ENCODE measurements around the gene NF2. TPM values are rescaled to one million over a fixed set of nuclear protein-coding genes. Genes with fewer than 3 reads are reported as not detected.

Gene NF2
- total RNA-seq, 4 donors from 2014 or later, result 26.6 to 35.2 (median 32.9) TPM

GRCh38 chr22:29735416-29735815, 132.0 kb downstream of the NF2 start:
- ATAC-seq (ENCODE audit: low FRiP score) (no peak), DNase-seq (ENCODE audit: low spot score) (no peak)
- no peak for TF ChIP-seq CTCF (IDR thresholded peaks at IDR 0.05)

DNA sequence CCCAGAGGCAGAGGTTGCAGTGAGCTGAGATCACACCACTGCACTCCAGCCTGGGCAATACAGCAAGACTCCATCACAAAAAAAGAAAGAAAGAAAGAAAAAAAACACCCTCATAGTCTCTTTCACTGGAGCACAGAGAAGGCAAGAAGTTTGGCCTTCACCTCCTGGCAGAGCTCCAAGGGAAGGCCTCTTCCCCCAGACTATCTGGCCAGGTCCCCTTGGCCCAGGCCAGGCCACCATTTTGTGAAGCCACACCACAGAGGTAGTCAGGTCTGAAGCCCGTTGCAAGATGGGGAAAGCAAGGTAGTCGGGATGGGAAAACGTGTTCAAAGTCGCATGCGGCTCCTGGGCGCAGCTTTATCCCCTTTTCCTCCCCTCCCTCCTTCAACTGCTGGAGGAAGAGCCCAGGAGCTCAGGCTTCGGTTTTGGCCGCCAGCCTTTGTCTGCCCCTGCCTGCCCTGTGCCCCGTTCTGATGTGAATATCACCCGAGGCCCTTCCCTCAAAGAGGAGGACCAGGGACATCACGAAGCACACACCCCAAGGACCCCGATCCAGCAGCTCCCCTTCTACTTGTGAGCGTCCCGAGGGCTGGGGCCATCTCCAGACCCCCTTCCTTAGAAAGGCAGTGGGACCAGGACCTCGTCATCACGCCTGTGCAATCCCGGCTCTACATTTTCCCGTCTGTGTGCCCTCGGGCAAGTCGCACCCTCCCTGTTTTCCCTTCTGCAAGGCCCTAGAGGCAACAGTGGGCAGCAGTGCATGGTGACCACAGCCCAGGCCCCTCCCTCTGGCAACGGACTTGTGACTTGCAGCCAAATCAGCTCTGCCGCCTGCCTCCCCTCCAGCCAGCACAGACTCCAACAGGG, 134.1 kb downstream of the NF2 start:
- TF ChIP-seq CTCF (IDR thresholded peaks at IDR 0.05), result no peak
- DNase-seq (ENCODE audit: low spot score) (no peak), ATAC-seq (ENCODE audit: low FRiP score) (no peak)

DNA sequence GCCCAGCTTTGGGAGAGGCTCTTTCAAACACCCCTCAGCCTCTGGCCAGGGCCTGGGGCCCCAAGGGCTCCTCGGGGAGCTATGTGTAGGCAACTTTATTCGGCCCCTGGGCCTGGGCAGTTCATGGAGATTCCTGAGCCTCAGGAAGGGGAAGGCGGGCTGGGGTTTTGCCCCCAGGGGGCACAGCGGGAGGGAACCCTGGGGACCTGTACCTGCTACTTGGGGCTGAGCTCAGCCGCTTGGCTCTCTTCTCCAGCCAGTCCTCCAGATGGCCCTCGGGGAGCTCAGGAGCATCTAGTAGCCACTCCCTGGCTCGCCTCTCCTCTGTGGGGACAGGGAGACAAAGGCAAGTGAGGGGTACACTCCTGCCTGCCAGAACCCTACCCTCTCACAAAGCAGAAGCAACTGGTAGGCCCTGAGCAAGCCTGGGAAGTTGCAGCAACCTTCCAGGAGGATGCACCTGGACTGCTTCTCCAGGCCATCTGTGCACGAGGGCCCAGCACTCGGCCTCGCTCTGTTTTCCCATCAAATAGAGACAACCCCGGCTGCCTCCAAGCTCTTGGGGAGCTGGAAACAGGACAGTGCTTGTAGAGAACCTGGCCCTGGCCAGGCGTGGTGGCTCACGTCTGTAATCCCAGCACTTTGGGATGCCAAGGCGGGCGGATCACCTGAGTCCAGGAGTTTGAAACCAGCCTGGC, 134.8 kb downstream of the NF2 start:
- TF ChIP-seq CTCF (IDR thresholded peaks at IDR 0.05), result no peak
- DNase-seq (ENCODE audit: low spot score), result no peak
- no peak for ATAC-seq (ENCODE audit: low FRiP score)

GRCh38 chr22:29739346-29739875, 136.0 kb downstream of the NF2 start:
- ATAC-seq (ENCODE audit: low FRiP score) (no peak), DNase-seq (ENCODE audit: low spot score) (no peak)
- TF ChIP-seq CTCF (IDR thresholded peaks at IDR 0.05), result no peak

DNA sequence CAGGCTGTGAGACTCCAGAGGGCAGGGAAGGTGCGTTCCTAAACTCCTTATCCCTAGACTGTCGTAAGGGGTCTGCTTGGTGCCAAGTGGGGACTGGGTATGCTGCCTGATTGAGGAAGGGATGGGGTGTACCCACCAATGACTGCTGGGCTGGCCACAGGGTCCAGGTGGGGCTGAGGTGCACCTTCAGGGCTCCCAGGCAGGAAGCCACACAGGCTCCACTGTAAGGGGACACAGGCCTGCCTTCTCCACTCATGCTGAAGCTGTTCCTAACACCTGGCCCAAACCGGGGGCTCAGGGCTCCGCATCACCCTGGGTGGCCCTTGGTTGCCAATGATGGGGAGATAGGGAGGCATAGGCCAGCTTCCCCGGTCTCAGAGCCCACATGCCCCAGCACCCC, 136.8 kb downstream of the NF2 start:
- DNase-seq (ENCODE audit: low spot score) (no peak), ATAC-seq (ENCODE audit: low FRiP score) (no peak)
- no peak for TF ChIP-seq CTCF (IDR thresholded peaks at IDR 0.05)

DNA sequence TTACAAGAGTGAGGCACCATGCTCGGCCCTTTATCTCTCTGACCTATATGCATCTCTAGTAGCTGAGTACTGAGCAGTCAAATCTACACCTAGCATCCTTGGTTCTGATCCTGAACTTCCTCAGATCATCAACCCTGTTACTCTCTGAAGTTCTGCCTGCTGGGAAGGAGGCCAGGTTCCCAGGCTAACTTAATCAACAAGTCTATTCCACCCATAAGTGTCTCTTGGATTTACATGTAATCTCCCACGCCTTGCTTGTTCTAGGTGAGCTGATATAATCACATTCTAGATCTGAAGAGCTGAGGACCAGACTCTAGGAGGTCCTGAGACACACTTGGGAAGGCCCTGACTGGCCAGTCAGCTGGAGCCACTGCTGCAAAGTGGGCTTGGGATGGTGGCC, 138.5 kb downstream of the NF2 start:
- TF ChIP-seq CTCF (IDR thresholded peaks at IDR 0.05), result no peak
- DNase-seq (ENCODE audit: low spot score), result no peak

More for the DNA sequence above, 138.5 kb downstream of the NF2 start:
- ATAC-seq (ENCODE audit: low FRiP score), result no peak

All from omental fat pad (tissue), 4 donors.